GM12878 (cell line): ENCODE results near the gene EXOC4. TPM values are rescaled to one million over a fixed set of nuclear protein-coding genes. Genes with fewer than 3 reads are reported as not detected.

ENCODE experiments used
- ATAC-seq: fragments of 200-7000 bp; cut with Tn5 transposase; 3 replicates; pipeline ENCODE4 v1.9.1; 2020; ENCODE audit warnings: mild to moderate bottlenecking, moderate library complexity
- BruUV-seq: library from RNA; stranded (reverse); fragments of 400-500 nt; replicated peaks from 2 replicates; lab custom pipeline; 2021; lab: Mats Ljungman, UMichigan
- CTCF ChIA-PET: fragments of 300-600 bp; sonication (Branson Sonifier 250); formaldehyde crosslinking; extraction: SDS; loops from one replicate; lab custom pipeline; 2021; ENCODE audit warnings: inconsistent platforms; lab: Yijun Ruan, JAX
- POLR2A ChIA-PET: fragments of 350-600 bp; formaldehyde crosslinking; extraction: SDS; loops from one replicate; lab custom pipeline; 2021; ENCODE audit warnings: inconsistent platforms; lab: Charles Lee
- RAD21 ChIA-PET: fragments of 300-600 bp; sonication (Branson Sonifier 250); formaldehyde crosslinking; loops from one replicate; lab custom pipeline; 2023; ENCODE audit warnings: antibody characterized with exemption; ENCODE audit not compliant: unreplicated experiment; lab: Charles Lee
- SMC1A ChIA-PET: fragments of 300-600 bp; sonication (Branson Sonifier 250); formaldehyde crosslinking; loops from one replicate; lab custom pipeline; 2023; ENCODE audit not compliant: unreplicated experiment, uncharacterized antibody; lab: Charles Lee
- DNase-seq: peaks from one replicate; pipeline ENCODE4 v3.0.0-alpha.2; 2011; ENCODE audit warnings: low read depth, low spot score
- FAIRE-seq: peaks from 3 replicates; lab custom pipeline; 2011; peaks lifted over from hg19 to GRCh38; lab: Jason Lieb, UNC
- H2AFZ ChIP-seq: 2 replicates; pipeline ENCODE4 v1.6.0; 2011; ENCODE audit warnings: low read depth, low read length, control low read depth; ENCODE audit not compliant: control insufficient read depth
- H3K27ac ChIP-seq: 2 replicates; pipeline ENCODE4 v1.5.1; 2011; ENCODE audit warnings: control low read depth; ENCODE audit not compliant: control insufficient read depth, insufficient read depth
- H3K27me3 ChIP-seq, 2 experiments: replicated peaks in 1 of 2; 2 replicates each; pipeline versions ENCODE4 v1.6.0 to v1.6.1; 2011; ENCODE audit warnings: low read length in 1 of 2; ENCODE audit not compliant: control insufficient read depth in 2 of 2, insufficient read depth in 2 of 2
- H3K36me3 ChIP-seq, 2 experiments: 2 replicates each; pipeline ENCODE4 v1.5.1; 2011; ENCODE audit warnings: low read length in 1 of 2; ENCODE audit not compliant: control insufficient read depth in 2 of 2, insufficient read depth in 2 of 2
- H3K4me1 ChIP-seq: 2 replicates; pipeline ENCODE4 v1.6.1; 2011; ENCODE audit warnings: mild to moderate bottlenecking, low read length, moderate library complexity, mixed read lengths; ENCODE audit not compliant: control insufficient read depth, insufficient read depth
- H3K4me2 ChIP-seq: 2 replicates; pipeline ENCODE4 v1.6.0; 2011; ENCODE audit warnings: control low read depth; ENCODE audit not compliant: control insufficient read depth, insufficient read depth
- H3K4me3 ChIP-seq: fragments of 200-600 bp; sonication (generic); 2 replicates; pipeline ENCODE4 v1.5.1; 2016
- H3K79me2 ChIP-seq: 2 replicates; pipeline ENCODE4 v1.6.0; 2011; ENCODE audit warnings: low read length; ENCODE audit not compliant: control insufficient read depth, insufficient read depth
- H3K9ac ChIP-seq: 2 replicates; pipeline ENCODE4 v1.8.0; 2011; ENCODE audit warnings: low read length, control low read depth, mixed read lengths; ENCODE audit not compliant: control insufficient read depth, insufficient read depth
- H3K9me3 ChIP-seq: replicated peaks from 3 replicates; pipeline ENCODE4 v1.5.1; 2011; ENCODE audit warnings: mild to moderate bottlenecking, low read length; ENCODE audit not compliant: control insufficient read depth, insufficient read depth
- H4K20me1 ChIP-seq: 2 replicates; pipeline ENCODE4 v1.6.0; 2011; ENCODE audit not compliant: control insufficient read depth, insufficient read depth
- BCLAF1 ChIP-seq: fragments of 450-650 bp; IDR thresholded peaks from 2 replicates; pipeline ENCODE4 v1.6.1; 2017; ENCODE audit warnings: antibody characterized with exemption, mild to moderate bottlenecking, moderate library complexity
- NR2C1 ChIP-seq: fragments of 450-650 bp; IDR thresholded peaks from 2 replicates; pipeline ENCODE4 v1.6.1; 2017; ENCODE audit warnings: antibody characterized with exemption, mild to moderate bottlenecking, moderate library complexity
- PRDM15 ChIP-seq: fragments of 450-650 bp; formaldehyde crosslinking; IDR thresholded peaks from 2 replicates; pipeline ENCODE4 v1.4.0; 2020; ENCODE audit warnings: mild to moderate bottlenecking, moderate library complexity
- SIN3A ChIP-seq: IDR thresholded peaks from 2 replicates; pipeline ENCODE4 v1.6.1; 2012; ENCODE audit warnings: low read depth, low read length, improper control_type of control experiment
- WGBS: methylation state at CpG from one replicate; pipeline ENCODE4 v1.1.6; 2016; ENCODE audit warnings: low lambda C conversion rate; ENCODE audit not compliant: insufficient replicate concordance, insufficient coverage; ENCODE audit errors: missing lambda C conversion rate; 5-methylcytosine and 5-hydroxymethylcytosine counted together
- in situ Hi-C: fragments of 300-500 bp; cut with MboI; formaldehyde crosslinking; loops from 9 replicates; pipeline ENCODE4 v1.14.3; 2018; ENCODE audit warnings: mixed read lengths
- intact Hi-C: fragments of 100-400 bp; cut with micrococcal nuclease; formaldehyde crosslinking; loops from one replicate; pipeline ENCODE4 v1.14.2; 2022; ENCODE audit not compliant: unreplicated experiment
- polyA plus RNA-seq, 11 experiments: library from polyadenylated mRNA; depleted of rRNA in 4 of 11; unstranded in 6 of 11; stranded (reverse) in 5 of 11; fragments of >200 nt; fragmentation: Nextera tagmentation in 4 of 11; fragmentation: Illumina TruSeq in 1 of 11; extraction: Ambion mirVana in 4 of 11; extraction: Trizol in 1 of 11; gene quantifications; 1 replicate in 1 of 11; 2 replicates in 10 of 11; pipeline versions ENCODE4 v1.2.1 to v1.2.3, GENCODE V29; 2011 to 2016; ENCODE audit warnings: inconsistent platforms in 2 of 11, missing spikeins in 2 of 11, low read depth in 1 of 11
- total RNA-seq, 4 experiments: library from RNA; depleted of rRNA in 3 of 4; stranded (reverse); fragments of >200 nt in 3 of 4; fragmentation: Illumina TruSeq in 1 of 4; extraction: Trizol in 1 of 4; gene quantifications; 2 replicates each; pipeline versions ENCODE4 v1.2.1 to v1.2.3, GENCODE V29; 2013 to 2021

The EXOC4 gene
- total and polyA plus RNA-seq, 10 of the 15 experiments (the other 5 are each of a cell fraction or from before 2014, with no cell fraction given): 13.2 to 44.5 (median 29.6) TPM

GRCh38 chr7:133830081-133830480 is 577.2 kb downstream of the EXOC4 start:
- TF ChIP-seq PRDM15 (no peak), NR2C1 (no peak), SIN3A (no peak), BCLAF1 (no peak)
- Histone ChIP-seq H3K9ac (no peak overlapping the region), H2AFZ (no peak overlapping the region), H3K4me3 (no peak overlapping the region), H3K79me2 (no peaks in the 10 kb centered on the region), H3K4me1 (no peaks in the 10 kb centered on the region), H3K4me2 (no peak overlapping the region), H3K27me3 (no peaks in the 10 kb centered on the region), H3K36me3 (no peaks in the 10 kb centered on the region), H3K9me3 (no peaks in the 10 kb centered on the region), H3K27ac (no peak overlapping the region), H4K20me1 (no peaks in the 10 kb centered on the region)
- WGBS: 91% methylated on average over 6 of the region's 6 CpGs
- no peak for ATAC-seq
- ChIA-PET CTCF (interaction anchor here (2.2 kb wide), 1 partner anchor 24 kb away, joined by 5 read pairs; no protein-coding TSS in a partner anchor), POLR2A (no interaction called here), RAD21 (no interaction called here), SMC1A (interaction anchor here (0.6 to 0.9 kb wide), 2 partner anchors 18 to 58 kb away, joined by 4 to 5 read pairs; no protein-coding TSS in a partner anchor)
- BruUV-seq: no TSS peak
- FAIRE-seq: no peak
- intact Hi-C loops (no loop called here), in situ Hi-C loops (no loop called here)
- DNase-seq: no peak
